Astrocyte (in vitro differentiated cells and primary cell): Measurements from ENCODE around the gene FNDC8. TPM values are rescaled to one million over a fixed set of nuclear protein-coding genes. Genes with fewer than 3 reads are reported as not detected.

ENCODE experiments used
- DNase-seq: peaks from one replicate; pipeline ENCODE4 v3.0.0-alpha.2; 2010; ENCODE audit warnings: low read depth
- FAIRE-seq: peaks from 2 replicates; lab custom pipeline; 2011; peaks lifted over from hg19 to GRCh38; lab: Jason Lieb, UNC
- H2AFZ ChIP-seq: 2 replicates; pipeline ENCODE4 v1.6.0; 2012; ENCODE audit warnings: low read depth, low read length, inconsistent platforms
- H3K27ac ChIP-seq: 2 replicates; pipeline ENCODE4 v1.5.1; 2011; ENCODE audit warnings: low read depth, low read length, inconsistent platforms
- H3K27me3 ChIP-seq: 2 replicates; pipeline ENCODE4 v1.6.0; 2011; ENCODE audit warnings: low read length, inconsistent platforms; ENCODE audit not compliant: insufficient read depth
- H3K36me3 ChIP-seq: 2 replicates; pipeline ENCODE4 v1.5.1; 2011; ENCODE audit warnings: low read length, inconsistent platforms; ENCODE audit not compliant: insufficient read depth
- H3K4me1 ChIP-seq: 2 replicates; pipeline ENCODE4 v1.5.1; 2011; ENCODE audit warnings: low read length, inconsistent platforms; ENCODE audit not compliant: insufficient read depth
- H3K4me2 ChIP-seq: 2 replicates; pipeline ENCODE4 v1.6.0; 2012; ENCODE audit warnings: low read length, inconsistent platforms
- H3K4me3 ChIP-seq: 2 replicates; pipeline ENCODE4 v1.5.1; 2011; ENCODE audit warnings: low read depth, mild to moderate bottlenecking, low read length, inconsistent platforms; ENCODE audit not compliant: insufficient read depth
- H3K79me2 ChIP-seq: 2 replicates; pipeline ENCODE4 v1.6.0; 2012; ENCODE audit warnings: mild to moderate bottlenecking, low read length, inconsistent platforms; ENCODE audit not compliant: insufficient read depth
- H3K9ac ChIP-seq: 2 replicates; pipeline ENCODE4 v1.6.0; 2012; ENCODE audit warnings: mild to moderate bottlenecking, low read length, inconsistent platforms
- H3K9me3 ChIP-seq: 2 replicates; pipeline ENCODE4 v1.5.1; 2012; ENCODE audit warnings: low read depth, mild to moderate bottlenecking, low read length, inconsistent platforms; ENCODE audit not compliant: insufficient read depth
- H4K20me1 ChIP-seq: 2 replicates; pipeline ENCODE4 v1.6.0; 2012; ENCODE audit warnings: low read length, inconsistent platforms; ENCODE audit not compliant: insufficient read depth
- H3K27ac Mint-ChIP-seq: one replicate; pipeline ENCODE4 v1.8.0; 2021; ENCODE audit warnings: mild to moderate bottlenecking, mixed read lengths; ENCODE audit not compliant: unreplicated experiment
- H3K27me3 Mint-ChIP-seq: one replicate; pipeline ENCODE4 v1.8.0; 2021; ENCODE audit warnings: low read depth, mixed read lengths; ENCODE audit not compliant: unreplicated experiment
- H3K36me3 Mint-ChIP-seq: one replicate; pipeline ENCODE4 v1.8.0; 2021; ENCODE audit warnings: low read depth, mixed read lengths; ENCODE audit not compliant: unreplicated experiment
- H3K4me1 Mint-ChIP-seq: one replicate; pipeline ENCODE4 v1.8.0; 2021; ENCODE audit warnings: low read depth, mixed read lengths; ENCODE audit not compliant: unreplicated experiment
- H3K4me3 Mint-ChIP-seq: one replicate; pipeline ENCODE4 v1.8.0; 2021; ENCODE audit warnings: mild to moderate bottlenecking, moderate library complexity, mixed read lengths; ENCODE audit not compliant: unreplicated experiment
- H3K9me3 Mint-ChIP-seq: one replicate; pipeline ENCODE4 v1.8.0; 2021; ENCODE audit warnings: mild to moderate bottlenecking, mixed read lengths; ENCODE audit not compliant: unreplicated experiment
- CTCF ChIP-seq: IDR thresholded peaks from 2 replicates; pipeline ENCODE4 v1.5.1; 2011; ENCODE audit warnings: low read depth, mild to moderate bottlenecking, inconsistent platforms, low read length, moderate library complexity; ENCODE audit not compliant: insufficient read depth
- EZH2 ChIP-seq: IDR thresholded peaks from 2 replicates; pipeline ENCODE4 v1.6.1; 2012; ENCODE audit warnings: mild to moderate bottlenecking, low read length, inconsistent platforms; ENCODE audit not compliant: insufficient read depth
- total RNA-seq: library from RNA; stranded (reverse); gene quantifications from 2 replicates; pipeline ENCODE4 v1.2.1, GENCODE V29; 2021

Gene FNDC8
- total RNA-seq, 1 donor from 2014 or later = not detected

GRCh38 chr17:35116845-35117244 is 4.6 kb upstream of the FNDC8 start:
- Histone ChIP-seq H3K4me2 (peak overlapping the region; percentile 7), H3K9me3 (no peaks in the 10 kb centered on the region), H2AFZ (no peak overlapping the region), H3K4me1 (peaks cover 24% of the 10 kb centered on the region), H3K4me3 (no peak overlapping the region), H3K79me2 (peaks cover 35% of the 10 kb centered on the region), H4K20me1 (no peaks in the 10 kb centered on the region), H3K27me3 (no peaks in the 10 kb centered on the region), H3K36me3 (no peaks in the 10 kb centered on the region), H3K9ac (no peak overlapping the region), H3K27ac (no peak overlapping the region)
- Mint-ChIP-seq H3K4me3 (no peak overlapping the region), H3K9me3 (peaks cover 2% of the 10 kb centered on the region), H3K27me3 (peaks cover 11% of the 10 kb centered on the region), H3K4me1 (peaks cover 19% of the 10 kb centered on the region), H3K27ac (no peak overlapping the region), H3K36me3 (peaks cover 9% of the 10 kb centered on the region)
- FAIRE-seq (no peak), DNase-seq (no peak)
- TF ChIP-seq EZH2 (no peak), CTCF (no peak)

DNA sequence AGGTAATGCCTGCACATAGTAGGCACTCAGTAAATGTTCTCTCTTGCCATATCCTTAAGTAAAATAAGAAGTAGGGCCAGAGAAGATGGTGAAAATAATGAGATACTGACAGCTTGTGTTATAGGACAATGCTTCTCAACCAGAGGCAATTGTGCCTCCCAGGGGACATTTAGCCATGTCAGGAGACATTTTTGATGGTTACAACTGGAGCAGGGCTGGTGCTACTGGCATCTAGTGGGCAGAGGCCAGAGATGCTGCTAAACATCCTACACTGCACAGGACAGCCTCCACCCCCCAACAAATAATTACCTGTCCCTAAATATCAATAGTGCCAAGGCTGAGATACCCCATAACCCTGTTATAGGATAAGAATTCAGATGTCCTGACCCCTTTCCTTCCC is 3.4 kb upstream of the FNDC8 start:
- H3K4me2 ChIP-seq = peak overlapping the region; percentile 97
- H3K27ac Mint-ChIP-seq = no peak overlapping the region
- no peaks in the 10 kb centered on the region for H3K27me3 ChIP-seq
- no peak overlapping the region for H2AFZ ChIP-seq
- H3K9me3 ChIP-seq = no peaks in the 10 kb centered on the region
- TF ChIP-seq CTCF = peak; percentile 22
- TF ChIP-seq EZH2 = no peak
- H3K4me3 Mint-ChIP-seq = peak overlapping the region; percentile 36
- no peak overlapping the region for H3K4me3 ChIP-seq
- peaks cover 4% of the 10 kb centered on the region for H3K36me3 Mint-ChIP-seq
- peaks cover 30% of the 10 kb centered on the region for H3K79me2 ChIP-seq
- H3K9ac ChIP-seq = peak overlapping the region; percentile 85
- H3K27ac ChIP-seq = no peak overlapping the region
- no peak for DNase-seq
- FAIRE-seq = no peak
- H3K27me3 Mint-ChIP-seq = peaks cover 15% of the 10 kb centered on the region
- no peaks in the 10 kb centered on the region for H4K20me1 ChIP-seq
- no peaks in the 10 kb centered on the region for H3K36me3 ChIP-seq
- H3K9me3 Mint-ChIP-seq = peaks cover under 1% of the 10 kb centered on the region
- peaks cover 24% of the 10 kb centered on the region for H3K4me1 ChIP-seq
- H3K4me1 Mint-ChIP-seq = peaks cover 19% of the 10 kb centered on the region

DNA sequence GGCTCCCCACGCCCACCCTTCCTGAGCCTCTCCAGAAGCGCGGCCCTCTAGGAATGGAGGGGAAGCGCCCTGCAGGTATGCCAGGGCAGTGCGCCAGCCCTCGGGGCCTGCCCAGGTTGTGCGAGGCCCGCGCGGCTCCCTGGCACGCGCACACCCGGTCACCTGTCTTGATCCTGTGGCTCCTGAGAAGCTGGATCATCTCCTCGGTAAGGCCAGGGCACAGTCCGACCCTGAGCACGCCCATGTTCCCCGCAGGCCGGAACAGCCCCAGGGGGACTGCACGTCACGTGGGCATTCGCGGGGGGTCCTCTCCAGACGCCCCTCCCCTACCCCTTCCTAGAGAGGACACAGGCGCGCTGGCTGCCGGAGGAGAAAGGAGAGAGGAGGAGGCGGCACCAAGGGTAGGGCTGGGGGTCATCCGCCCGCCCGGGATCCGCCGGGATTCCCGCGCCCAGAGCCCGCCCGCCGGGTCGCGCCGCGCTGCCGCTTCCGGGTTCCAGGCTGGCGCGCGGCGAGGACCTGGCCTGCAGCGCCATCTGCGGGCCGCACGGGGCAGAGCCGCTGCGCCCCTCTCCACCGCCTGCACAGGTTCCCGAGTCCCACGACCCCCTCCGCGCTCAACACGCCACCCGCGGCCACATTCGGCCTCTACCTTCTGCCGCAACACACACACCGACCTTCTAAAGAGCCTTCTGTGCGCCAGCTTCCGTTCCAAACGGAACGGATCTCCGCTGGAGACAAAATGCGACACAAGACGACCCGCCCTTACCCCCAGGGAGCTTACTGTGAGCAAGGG is 1.8 kb upstream of the FNDC8 start, which contains the start of gene RAD51D:
RAD51D (minus strand) TSS at position 491 of the 796 bp plus-strand sequence; CDS start at position 244, 247 bp downstream.
- H3K36me3 ChIP-seq = no peaks in the 10 kb centered on the region
- peak within 1 kb of the TSS; percentile 38 for H3K27ac ChIP-seq
- peak within 1 kb of the TSS; percentile 97 for H3K4me2 ChIP-seq
- Mint-ChIP-seq H3K4me3 (peak within 1 kb of the TSS; percentile 93), H3K4me1 (peaks cover 19% of the 10 kb centered on the region), H3K27me3 (peaks cover 18% of the 10 kb centered on the region), H3K9me3 (no peaks in the 10 kb centered on the region), H3K36me3 (peaks cover 4% of the 10 kb centered on the region), H3K27ac (peak within 1 kb of the TSS; percentile 88)
- peak; percentile 32 for DNase-seq
- H3K9me3 ChIP-seq = no peaks in the 10 kb centered on the region
- no peak for FAIRE-seq
- peak; percentile 62 for TF ChIP-seq CTCF
- no peak for TF ChIP-seq EZH2
- H3K4me3 ChIP-seq = peak within 1 kb of the TSS; percentile 69
- H3K27me3 ChIP-seq = no peaks in the 10 kb centered on the region
- H2AFZ ChIP-seq = peak within 1 kb of the TSS; percentile 87
- peak within 1 kb of the TSS; percentile 85 for H3K9ac ChIP-seq
- H4K20me1 ChIP-seq = no peaks in the 10 kb centered on the region
- peaks cover 24% of the 10 kb centered on the region for H3K4me1 ChIP-seq
- peaks cover 28% of the 10 kb centered on the region for H3K79me2 ChIP-seq
